KMS-11 (cell line): ENCODE data around the gene PRXL2A.

Experiments
- H2AFZ ChIP-seq: fragments of 200-600 bp; sonication (generic); 2 replicates; pipeline ENCODE4 v1.6.1; 2016; ENCODE audit warnings: antibody characterized with exemption, mixed run types, low read depth
- H3K27ac ChIP-seq: fragments of 200-600 bp; sonication (generic); 2 replicates; pipeline ENCODE4 v1.6.1; 2016; ENCODE audit warnings: mild to moderate bottlenecking, mixed run types
- H3K27me3 ChIP-seq: fragments of 200-600 bp; sonication (generic); 2 replicates; pipeline ENCODE4 v1.6.1; 2017; ENCODE audit warnings: mild to moderate bottlenecking, low read depth, mixed run types, moderate library complexity; ENCODE audit not compliant: insufficient read depth
- H3K36me3 ChIP-seq: fragments of 200-600 bp; sonication (generic); 2 replicates; pipeline ENCODE4 v1.6.1; 2017; ENCODE audit warnings: mild to moderate bottlenecking, mixed run types; ENCODE audit not compliant: insufficient read depth
- H3K4me1 ChIP-seq: fragments of 200-600 bp; sonication (generic); 2 replicates; pipeline ENCODE4 v1.6.1; 2016; ENCODE audit warnings: mild to moderate bottlenecking, low read depth, mixed run types; ENCODE audit not compliant: poor library complexity, severe bottlenecking
- H3K4me2 ChIP-seq: fragments of 200-600 bp; sonication (generic); 2 replicates; pipeline ENCODE4 v1.7.0; 2016; ENCODE audit warnings: mild to moderate bottlenecking, mixed run types
- H3K4me3 ChIP-seq: fragments of 200-600 bp; sonication (generic); IDR thresholded peaks from 2 replicates; pipeline ENCODE4 v1.6.1; 2017; ENCODE audit warnings: low read depth, low read length, mixed read lengths; ENCODE audit not compliant: insufficient read depth
- H3K79me2 ChIP-seq: fragments of 200-600 bp; sonication (generic); 2 replicates; pipeline ENCODE4 v1.6.1; 2016; ENCODE audit warnings: low read depth, mixed run types; ENCODE audit not compliant: insufficient read depth
- H3K9ac ChIP-seq: fragments of 200-600 bp; sonication (generic); 2 replicates; pipeline ENCODE4 v1.6.1; 2016; ENCODE audit warnings: mild to moderate bottlenecking, mixed run types
- H4K20me1 ChIP-seq: fragments of 200-600 bp; sonication (generic); 2 replicates; pipeline ENCODE4 v1.6.1; 2016; ENCODE audit warnings: mild to moderate bottlenecking, mixed run types; ENCODE audit not compliant: insufficient read depth
- CTCF ChIP-seq: fragments of 200-600 bp; sonication (generic); conservative IDR thresholded peaks from 2 replicates; pipeline ENCODE4 v1.6.1; 2017; ENCODE audit warnings: low read depth, mild to moderate bottlenecking, antibody characterized with exemption, low read length, moderate library complexity, mixed read lengths

The PRXL2A gene

GRCh38 chr10:80429521-80429973 lies 21.2 kb downstream of the PRXL2A start:
- no peak overlapping the region for H3K27ac ChIP-seq
- H3K79me2 ChIP-seq = no peaks in the 10 kb centered on the region
- H4K20me1 ChIP-seq = no peaks in the 10 kb centered on the region
- no peak overlapping the region for H3K4me3 ChIP-seq
- no peaks in the 10 kb centered on the region for H3K36me3 ChIP-seq
- no peak overlapping the region for H2AFZ ChIP-seq
- no peaks in the 10 kb centered on the region for H3K4me1 ChIP-seq
- TF ChIP-seq CTCF = no peak
- no peak overlapping the region for H3K4me2 ChIP-seq
- H3K27me3 ChIP-seq = no peaks in the 10 kb centered on the region
- H3K9ac ChIP-seq = no peak overlapping the region

- H4K20me1 ChIP-seq = no peaks in the 10 kb centered on the region
- no peak for TF ChIP-seq CTCF
- no peak overlapping the region for H3K4me3 ChIP-seq
- no peaks in the 10 kb centered on the region for H3K27me3 ChIP-seq
- H3K36me3 ChIP-seq = no peaks in the 10 kb centered on the region
- H3K4me2 ChIP-seq = no peak overlapping the region
- H3K79me2 ChIP-seq = no peaks in the 10 kb centered on the region
- H3K9ac ChIP-seq = no peak overlapping the region
- H3K4me1 ChIP-seq = no peaks in the 10 kb centered on the region
- no peak overlapping the region for H3K27ac ChIP-seq
- no peak overlapping the region for H2AFZ ChIP-seq
These were observed 24.8 kb downstream of the PRXL2A start for GRCh38 chr10:80433134-80433533.

- H3K36me3 ChIP-seq = no peaks in the 10 kb centered on the region
- no peaks in the 10 kb centered on the region for H3K79me2 ChIP-seq
- no peak overlapping the region for H3K27ac ChIP-seq
- H2AFZ ChIP-seq = no peak overlapping the region
- no peaks in the 10 kb centered on the region for H3K27me3 ChIP-seq
- H3K9ac ChIP-seq = no peak overlapping the region
- no peaks in the 10 kb centered on the region for H3K4me1 ChIP-seq
- no peak overlapping the region for H3K4me2 ChIP-seq
- H4K20me1 ChIP-seq = no peaks in the 10 kb centered on the region
- no peak for TF ChIP-seq CTCF
- H3K4me3 ChIP-seq = no peak overlapping the region
These were observed 28.2 kb downstream of the PRXL2A start for GRCh38 chr10:80436446-80437098.

GRCh38 chr10:80437227-80437626 lies 28.9 kb downstream of the PRXL2A start:
- Histone ChIP-seq H4K20me1 (no peaks in the 10 kb centered on the region), H3K9ac (no peak overlapping the region), H3K4me1 (no peaks in the 10 kb centered on the region), H3K79me2 (no peaks in the 10 kb centered on the region), H3K4me2 (no peak overlapping the region), H3K27ac (no peak overlapping the region), H3K36me3 (no peaks in the 10 kb centered on the region), H3K4me3 (no peak overlapping the region), H2AFZ (no peak overlapping the region), H3K27me3 (no peaks in the 10 kb centered on the region)
- no peak for TF ChIP-seq CTCF
